ENCODE data around the gene SDHB. TPM values are rescaled to one million over a fixed set of nuclear protein-coding genes. Genes with fewer than 3 reads are reported as not detected.

The SDHB gene
- total RNA-seq, 1 experiment from 2014 or later, result 159 TPM

DNA sequence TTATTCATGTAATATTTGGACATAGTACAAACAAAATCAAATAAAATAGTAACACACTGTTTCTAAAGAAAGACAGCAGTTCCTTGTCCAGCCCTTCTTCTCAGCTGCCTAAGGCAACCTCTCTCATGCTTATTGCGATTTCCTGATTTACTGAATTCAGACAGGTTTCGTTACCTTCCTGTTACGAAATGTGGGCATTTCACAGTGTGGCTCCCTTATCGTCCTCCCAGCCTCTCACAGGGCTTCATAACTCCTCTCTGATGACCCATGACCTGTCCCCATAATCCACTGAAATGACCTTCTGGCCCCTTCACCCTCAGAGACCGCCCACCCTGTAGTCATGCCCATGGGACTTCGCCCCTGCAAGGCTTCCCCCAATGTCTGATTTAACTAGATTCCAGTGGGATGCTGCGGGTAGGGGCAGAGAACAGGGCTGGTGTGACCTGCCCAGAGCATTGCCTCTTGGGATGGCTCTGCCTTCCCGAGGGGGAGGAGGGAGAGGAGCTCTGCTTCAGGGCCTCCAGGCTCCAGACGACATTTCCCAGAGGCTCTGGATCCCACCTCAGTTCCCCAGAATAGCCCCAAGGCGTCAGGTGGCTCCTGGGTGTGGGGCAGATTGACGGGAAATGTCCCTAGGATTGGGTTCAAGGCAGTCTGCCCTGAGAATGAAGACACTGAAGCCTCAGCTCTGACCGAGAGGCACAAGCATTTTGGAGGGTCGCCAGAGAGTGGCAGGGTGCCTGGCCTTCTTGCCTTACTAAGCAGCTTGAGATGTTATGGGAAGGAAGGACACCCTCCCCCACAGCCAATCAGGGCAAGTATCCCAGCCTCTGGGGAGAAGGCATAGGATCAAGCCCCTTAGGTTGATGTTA lies 44.9 kb upstream of the SDHB start:
- Histone ChIP-seq H3K9me3 (ENCODE audit: control insufficient read depth in 1 of 2, insufficient read depth in 1 of 2, low read depth in 1 of 2, low read length in 2 of 2) (no peaks in the 10 kb centered on the region), H3K79me2 (ENCODE audit: insufficient read depth, low read length) (no peaks in the 10 kb centered on the region), H3K4me2 (ENCODE audit: low read length) (0 out of 2 replicates have a peak overlapping the region, but pooled peaks have one; percentile 5), H2AFZ (ENCODE audit: low read depth, low read length, poor library complexity, severe bottlenecking) (no peak overlapping the region), H3K4me3 (replicated peaks in 1 of 2; ENCODE audit: low read depth in 1 of 2, low read length in 2 of 2) (no peak overlapping the region), H3K27ac (ENCODE audit: low read depth, low read length) (no peak overlapping the region), H3K4me1 (ENCODE audit: control insufficient read depth in 1 of 2, insufficient read depth in 2 of 2, low read length in 2 of 2) (peaks cover 0 to 5% of the 10 kb centered on the region in 2 experiments; a peak in 1 of 4 replicates), H3K9ac (ENCODE audit: low read length) (no peak overlapping the region), H3K9me2 (ENCODE audit: insufficient read depth) (no peaks in the 10 kb centered on the region), H4K20me1 (ENCODE audit: insufficient read depth) (no peaks in the 10 kb centered on the region), H3K27me3 (ENCODE audit: insufficient read depth, low read length) (no peaks in the 10 kb centered on the region), H3K36me3 (ENCODE audit: control insufficient read depth in 1 of 2, insufficient read depth in 2 of 2, low read length in 2 of 2) (no peaks in the 10 kb centered on the region)
- ATAC-seq (no peak), DNase-seq (ENCODE audit: low read depth, low spot score) (no peak)
- ChIA-PET CTCF (interaction anchor here (1.1 kb wide), 1 partner anchor 23 kb away, joined by 3 read pairs; no protein-coding TSS in a partner anchor), RAD21 (ENCODE audit: low non-redundant PET in 1 of 2, low total read pairs in 2 of 2, uncharacterized antibody in 2 of 2, unreplicated experiment in 2 of 2) (no interaction called here), POLR2A (no interaction called here)
- intact Hi-C loops (cut with micrococcal nuclease), result no loop called here
- no peak for TF ChIP-seq CEBPB (IDR thresholded peaks at IDR 0.05; ENCODE audit: low read depth)
- no peak for TF ChIP-seq EGR1 (IDR thresholded peaks at IDR 0.05; ENCODE audit: low read depth)
- TF ChIP-seq CBX3 (IDR thresholded peaks at IDR 0.05; ENCODE audit: low read depth), result no peak
- TF ChIP-seq SIN3A (IDR thresholded peaks at IDR 0.05; ENCODE audit: low read depth), result no peak
- TF ChIP-seq, protein P1, sequence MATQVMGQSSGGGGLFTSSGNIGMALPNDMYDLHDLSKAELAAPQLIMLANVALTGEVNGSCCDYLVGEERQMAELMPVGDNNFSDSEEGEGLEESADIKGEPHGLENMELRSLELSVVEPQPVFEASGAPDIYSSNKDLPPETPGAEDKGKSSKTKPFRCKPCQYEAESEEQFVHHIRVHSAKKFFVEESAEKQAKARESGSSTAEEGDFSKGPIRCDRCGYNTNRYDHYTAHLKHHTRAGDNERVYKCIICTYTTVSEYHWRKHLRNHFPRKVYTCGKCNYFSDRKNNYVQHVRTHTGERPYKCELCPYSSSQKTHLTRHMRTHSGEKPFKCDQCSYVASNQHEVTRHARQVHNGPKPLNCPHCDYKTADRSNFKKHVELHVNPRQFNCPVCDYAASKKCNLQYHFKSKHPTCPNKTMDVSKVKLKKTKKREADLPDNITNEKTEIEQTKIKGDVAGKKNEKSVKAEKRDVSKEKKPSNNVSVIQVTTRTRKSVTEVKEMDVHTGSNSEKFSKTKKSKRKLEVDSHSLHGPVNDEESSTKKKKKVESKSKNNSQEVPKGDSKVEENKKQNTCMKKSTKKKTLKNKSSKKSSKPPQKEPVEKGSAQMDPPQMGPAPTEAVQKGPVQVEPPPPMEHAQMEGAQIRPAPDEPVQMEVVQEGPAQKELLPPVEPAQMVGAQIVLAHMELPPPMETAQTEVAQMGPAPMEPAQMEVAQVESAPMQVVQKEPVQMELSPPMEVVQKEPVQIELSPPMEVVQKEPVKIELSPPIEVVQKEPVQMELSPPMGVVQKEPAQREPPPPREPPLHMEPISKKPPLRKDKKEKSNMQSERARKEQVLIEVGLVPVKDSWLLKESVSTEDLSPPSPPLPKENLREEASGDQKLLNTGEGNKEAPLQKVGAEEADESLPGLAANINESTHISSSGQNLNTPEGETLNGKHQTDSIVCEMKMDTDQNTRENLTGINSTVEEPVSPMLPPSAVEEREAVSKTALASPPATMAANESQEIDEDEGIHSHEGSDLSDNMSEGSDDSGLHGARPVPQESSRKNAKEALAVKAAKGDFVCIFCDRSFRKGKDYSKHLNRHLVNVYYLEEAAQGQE (IDR thresholded peaks at IDR 0.05; ENCODE audit: low read depth), result no peak
- TF ChIP-seq EZH2phosphoT487 (IDR thresholded peaks at IDR 0.05; ENCODE audit: borderline replicate concordance), result no peak
- TF ChIP-seq, protein P2, sequence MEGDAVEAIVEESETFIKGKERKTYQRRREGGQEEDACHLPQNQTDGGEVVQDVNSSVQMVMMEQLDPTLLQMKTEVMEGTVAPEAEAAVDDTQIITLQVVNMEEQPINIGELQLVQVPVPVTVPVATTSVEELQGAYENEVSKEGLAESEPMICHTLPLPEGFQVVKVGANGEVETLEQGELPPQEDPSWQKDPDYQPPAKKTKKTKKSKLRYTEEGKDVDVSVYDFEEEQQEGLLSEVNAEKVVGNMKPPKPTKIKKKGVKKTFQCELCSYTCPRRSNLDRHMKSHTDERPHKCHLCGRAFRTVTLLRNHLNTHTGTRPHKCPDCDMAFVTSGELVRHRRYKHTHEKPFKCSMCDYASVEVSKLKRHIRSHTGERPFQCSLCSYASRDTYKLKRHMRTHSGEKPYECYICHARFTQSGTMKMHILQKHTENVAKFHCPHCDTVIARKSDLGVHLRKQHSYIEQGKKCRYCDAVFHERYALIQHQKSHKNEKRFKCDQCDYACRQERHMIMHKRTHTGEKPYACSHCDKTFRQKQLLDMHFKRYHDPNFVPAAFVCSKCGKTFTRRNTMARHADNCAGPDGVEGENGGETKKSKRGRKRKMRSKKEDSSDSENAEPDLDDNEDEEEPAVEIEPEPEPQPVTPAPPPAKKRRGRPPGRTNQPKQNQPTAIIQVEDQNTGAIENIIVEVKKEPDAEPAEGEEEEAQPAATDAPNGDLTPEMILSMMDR (IDR thresholded peaks at IDR 0.05 in 2 of 3, conservative IDR thresholded peaks at IDR 0.05 in 1 of 3; ENCODE audit: borderline replicate concordance in 1 of 3, insufficient read depth in 1 of 3, low read depth in 2 of 3, low read length in 2 of 3), result no peak
- no peak for TF ChIP-seq ZNF274 (IDR thresholded peaks at IDR 0.05; ENCODE audit: low read depth, low read length)
- TF ChIP-seq SP1 (IDR thresholded peaks at IDR 0.05; ENCODE audit: low read depth), result no peak
- no peak for TF ChIP-seq ZFX (IDR thresholded peaks at IDR 0.05)
- TF ChIP-seq, protein P3, sequence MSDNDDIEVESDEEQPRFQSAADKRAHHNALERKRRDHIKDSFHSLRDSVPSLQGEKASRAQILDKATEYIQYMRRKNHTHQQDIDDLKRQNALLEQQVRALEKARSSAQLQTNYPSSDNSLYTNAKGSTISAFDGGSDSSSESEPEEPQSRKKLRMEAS (IDR thresholded peaks at IDR 0.05), result no peak
- TF ChIP-seq POLR2A (IDR thresholded peaks at IDR 0.05; ENCODE audit: borderline replicate concordance, extremely low read depth, insufficient read depth, insufficient read length), result no peak
- no TSS peak for BruUV-seq (replicated peaks)
